Endothelial cell of umbilical vein (primary cell): Measurements from ENCODE around the gene B9D2. TPM values are rescaled to one million over a fixed set of nuclear protein-coding genes. Genes with fewer than 3 reads are reported as not detected.

ENCODE experiments used
- BruUV-seq: library from RNA; stranded (reverse); fragments of 400-500 nt; replicated peaks from 2 replicates; lab custom pipeline; 2021; lab: Mats Ljungman, UMichigan
- CTCF ChIA-PET: fragments of 300-600, 350-600 bp; sonication (Branson Sonifier 250); formaldehyde crosslinking; loops from one replicate; lab custom pipeline; 2021; ENCODE audit warnings: antibody characterized with exemption, inconsistent platforms; lab: Charles Lee
- POLR2A ChIA-PET: fragments of 300-600, 350-600 bp; sonication (Branson Sonifier 250); formaldehyde crosslinking; loops from one replicate; lab custom pipeline; 2021; ENCODE audit warnings: antibody characterized with exemption, inconsistent platforms; lab: Charles Lee
- DNase-seq: peaks from one replicate; pipeline ENCODE4 v3.0.0-alpha.2; 2011; ENCODE audit warnings: low read depth, low spot score
- FAIRE-seq: peaks from 2 replicates; lab custom pipeline; 2011; peaks lifted over from hg19 to GRCh38; lab: Jason Lieb, UNC
- H2AFZ ChIP-seq: 2 replicates; pipeline ENCODE4 v1.6.0; 2012; ENCODE audit warnings: low read depth, low read length, control low read depth, inconsistent platforms
- H3K27ac ChIP-seq: 2 replicates; pipeline ENCODE4 v1.5.1; 2011; ENCODE audit warnings: low read depth, mild to moderate bottlenecking, control low read depth, low read length, moderate library complexity; ENCODE audit not compliant: insufficient read depth
- H3K27me3 ChIP-seq, 2 experiments: 2 replicates each; pipeline versions ENCODE4 v1.6.0 to v1.6.1; 2011; ENCODE audit warnings: low read length in 2 of 2, mixed read lengths in 1 of 2; ENCODE audit not compliant: control insufficient read depth in 2 of 2, insufficient read depth in 2 of 2
- H3K36me3 ChIP-seq, 2 experiments: 2 replicates in 1 of 2; 3 replicates in 1 of 2; pipeline ENCODE4 v1.5.1; 2011; ENCODE audit warnings: low read length in 2 of 2, mild to moderate bottlenecking in 1 of 2, moderate library complexity in 1 of 2; ENCODE audit not compliant: control insufficient read depth in 2 of 2, insufficient read depth in 2 of 2; ENCODE audit errors: extremely low read depth in 1 of 2
- H3K4me1 ChIP-seq: 3 replicates; pipeline ENCODE4 v1.5.1; 2011; ENCODE audit warnings: mild to moderate bottlenecking, low read length; ENCODE audit not compliant: control insufficient read depth, insufficient read depth; ENCODE audit errors: extremely low read depth
- H3K4me2 ChIP-seq: 2 replicates; pipeline ENCODE4 v1.6.1; 2011; ENCODE audit warnings: low read length, control low read depth, mixed read lengths; ENCODE audit not compliant: insufficient read depth
- H3K4me3 ChIP-seq, 3 experiments: fragments of 200-600 bp in 1 of 3; sonication (generic), shearing (Covaris generic) in 1 of 3; replicated peaks in 1 of 3; 2 replicates each; pipeline ENCODE4 v1.5.1; 2011 to 2016; ENCODE audit warnings: control low read depth in 3 of 3, low read length in 3 of 3, mild to moderate bottlenecking in 2 of 3, inconsistent platforms in 1 of 3, low read depth in 1 of 3, moderate library complexity in 1 of 3; ENCODE audit not compliant: insufficient read depth in 1 of 3
- H3K79me2 ChIP-seq: 2 replicates; pipeline ENCODE4 v1.6.0; 2012; ENCODE audit warnings: low read length, inconsistent platforms; ENCODE audit not compliant: control insufficient read depth, insufficient read depth
- H3K9ac ChIP-seq: replicated peaks from 2 replicates; pipeline ENCODE3; 2011; ENCODE audit warnings: low read length, control low read depth; ENCODE audit not compliant: insufficient read depth; ENCODE audit errors: extremely low read depth
- H3K9me1 ChIP-seq: replicated peaks from 3 replicates; pipeline ENCODE4 v1.6.0; 2011; ENCODE audit warnings: mild to moderate bottlenecking, low read length; ENCODE audit not compliant: control insufficient read depth, insufficient read depth; ENCODE audit errors: extremely low read depth
- H3K9me3 ChIP-seq: replicated peaks from 2 replicates; pipeline ENCODE4 v1.5.1; 2012; ENCODE audit warnings: low read length, inconsistent platforms; ENCODE audit not compliant: control insufficient read depth, insufficient read depth
- H4K20me1 ChIP-seq: replicated peaks from 2 replicates; pipeline ENCODE3; 2011; ENCODE audit warnings: mild to moderate bottlenecking, low read length; ENCODE audit not compliant: control insufficient read depth, insufficient read depth; ENCODE audit errors: extremely low read depth
- CTCF ChIP-seq, 2 donors: IDR thresholded peaks; 1 replicate in 1 of 2; 2 replicates in 1 of 2; pipeline ENCODE4 v1.5.1; 2011; ENCODE audit warnings: low read length in 2 of 2, mild to moderate bottlenecking in 2 of 2, moderate library complexity in 2 of 2, control low read depth in 1 of 2, inconsistent platforms in 1 of 2, low read depth in 1 of 2; ENCODE audit not compliant: insufficient read depth in 1 of 2; ENCODE audit errors: extremely low read depth in 1 of 2
- JUN ChIP-seq: IDR thresholded peaks from 2 replicates; pipeline ENCODE4 v1.6.1; 2011; ENCODE audit warnings: borderline replicate concordance, low read depth; ENCODE audit not compliant: insufficient read length, insufficient read depth
- POLR2A ChIP-seq: IDR thresholded peaks from 2 replicates; pipeline ENCODE4 v1.6.1; 2012; ENCODE audit warnings: low read depth, mild to moderate bottlenecking, control low read depth, low read length
- dilution Hi-C: fragments of 300-500 bp; cut with MboI; formaldehyde crosslinking; loops from one replicate; pipeline ENCODE4 v1.15.0; 2019; ENCODE audit warnings: low sequenced_read_pairs; ENCODE audit not compliant: extremely low pct_ligation_motif_present
- intact Hi-C: fragments of 100-400 bp; cut with micrococcal nuclease; formaldehyde crosslinking; loops from one replicate; pipeline ENCODE4 v1.10.0; 2022
- polyA plus RNA-seq, 4 experiments: library from polyadenylated mRNA; depleted of rRNA in 3 of 4; stranded (reverse) in 3 of 4; unstranded in 1 of 4; fragments of >200 nt; gene quantifications; 2 replicates each; pipeline versions ENCODE4 v1.2.1 to v1.2.3, GENCODE V29; 2011 to 2012; ENCODE audit warnings: missing spikeins in 1 of 4
- total RNA-seq: library from RNA; stranded (reverse); gene quantifications from 2 replicates; pipeline ENCODE4 v1.2.3, GENCODE V29; 2021

B9D2 gene
- total and polyA plus RNA-seq, 2 donors (not counting 3 experiments of a cell fraction or from before 2014, with no cell fraction given), result 12.2 to 23.9 TPM

- peak; percentile 82 for FAIRE-seq
- POLR2A ChIA-PET, result no interaction called here
Measured at GRCh38 chr19:41307090-41307875, 56.7 kb downstream of the B9D2 start.

GRCh38 chr19:41305927-41306793 is 57.8 kb downstream of the B9D2 start:
- H3K9ac ChIP-seq, result no peak overlapping the region
- H3K9me3 ChIP-seq, result no peaks in the 10 kb centered on the region
- H2AFZ ChIP-seq, result no peak overlapping the region
- H3K4me2 ChIP-seq, result no peak overlapping the region
- H3K79me2 ChIP-seq, result peaks cover 8% of the 10 kb centered on the region
- POLR2A ChIA-PET, result no interaction called here
- dilution Hi-C loops, result no loop called here
- peaks cover 24 to 47% of the 10 kb centered on the region in 2 experiments for H3K36me3 ChIP-seq
- BruUV-seq, result no TSS peak
- no peak overlapping the region for H3K27ac ChIP-seq
- TF ChIP-seq CTCF (IDR thresholded peaks at IDR 0.05; ENCODE audit: extremely low read depth in 1 of 2, insufficient read depth in 1 of 2, low read depth in 1 of 2, low read length in 2 of 2) (no peak), POLR2A (peak; percentile 38)
- CTCF ChIA-PET, result interaction anchor here (1.2 to 4.1 kb wide), 5 partner anchors 8 to 103 kb away, joined by 3 to 62 read pairs (median 11); no protein-coding TSS in a partner anchor
- H3K4me1 ChIP-seq, result peaks cover 41% of the 10 kb centered on the region
- no peak for FAIRE-seq
- no peak overlapping the region for H3K4me3 ChIP-seq
- H3K9me1 ChIP-seq, result no peaks in the 10 kb centered on the region
- DNase-seq, result no peak
- H4K20me1 ChIP-seq, result no peaks in the 10 kb centered on the region
- no peaks in the 10 kb centered on the region for H3K27me3 ChIP-seq
- intact Hi-C loops, result loop anchor here (5.0 kb wide), 4 partner anchors 84 to 266 kb away; no protein-coding TSS in a partner anchor

More at GRCh38 chr19:41307090-41307875, 56.7 kb downstream of the B9D2 start:
- Histone ChIP-seq H3K79me2 (peaks cover 17% of the 10 kb centered on the region), H3K4me2 (peak overlapping the region; percentile 37), H3K4me3 (no peak overlapping the region), H4K20me1 (no peaks in the 10 kb centered on the region), H3K9me3 (no peaks in the 10 kb centered on the region), H3K4me1 (peaks cover 42% of the 10 kb centered on the region), H3K36me3 (peaks cover 22 to 39% of the 10 kb centered on the region in 2 experiments), H3K9me1 (no peaks in the 10 kb centered on the region), H3K27me3 (no peaks in the 10 kb centered on the region), H3K9ac (no peak overlapping the region), H3K27ac (peak overlapping the region; percentile 24), H2AFZ (no peak overlapping the region)
- dilution Hi-C loops (no loop called here), intact Hi-C loops (loop anchor here (5.0 kb wide), 4 partner anchors 85 to 265 kb away; no protein-coding TSS in a partner anchor)
- DNase-seq, result peak; percentile 40
- TSS peak; percentile 40 for BruUV-seq
- TF ChIP-seq JUN, result no peak
- TF ChIP-seq POLR2A, result no peak
- CTCF ChIA-PET, result interaction anchor here (0.6 to 4.1 kb wide), 14 partner anchors 9 to 163 kb away, joined by 3 to 62 read pairs (median 8); partner anchors contain the start of genes HNRNPUL1 and TGFB1
